GM18505 (cell line): Measurements from ENCODE around the gene GDPD3.
A peak's percentile ranks its signal among the peaks of the same experiment; 100 is the strongest.

Source experiments
- ATAC-seq: cut with Tn5 transposase; IDR thresholded peaks from one replicate; pipeline ENCODE4 v1.9.1; 2021; ENCODE audit not compliant: unreplicated experiment
- POLR2A ChIP-seq: IDR thresholded peaks from 4 replicates; pipeline ENCODE4 v1.6.1; 2011; ENCODE audit warnings: borderline replicate concordance; ENCODE audit not compliant: insufficient read depth, insufficient read length; ENCODE audit errors: extremely low read depth

GDPD3 gene

GRCh38 chr16:30070490-30070889 is 42.8 kb downstream of the GDPD3 start:
- TF ChIP-seq POLR2A: no peak
- no peak for ATAC-seq

- no peak for ATAC-seq
- TF ChIP-seq POLR2A: no peak
Measured at GRCh38 chr16:30069611-30070462, 43.5 kb downstream of the GDPD3 start.

- ATAC-seq: no peak
- no peak for TF ChIP-seq POLR2A
Measured at GRCh38 chr16:30068750-30069610, 44.4 kb downstream of the GDPD3 start.

- ATAC-seq: no peak
- TF ChIP-seq POLR2A: no peak
Measured at GRCh38 chr16:30068333-30068732, 45.0 kb downstream of the GDPD3 start.

- ATAC-seq: no peak
- no peak for TF ChIP-seq POLR2A
Measured at GRCh38 chr16:30067584-30067916, 45.8 kb downstream of the GDPD3 start.

- TF ChIP-seq POLR2A: no peak
- no peak for ATAC-seq
Measured at GRCh38 chr16:30066761-30067583, 46.4 kb downstream of the GDPD3 start.

- TF ChIP-seq POLR2A: no peak
- ATAC-seq: peak; percentile 0
Measured at GRCh38 chr16:30065943-30066760, 47.2 kb downstream of the GDPD3 start.

- peak; percentile 74 for ATAC-seq
- peak; percentile 94 for TF ChIP-seq POLR2A
Measured at GRCh38 chr16:30065102-30065942, 48.0 kb downstream of the GDPD3 start, which contains the start of gene ALDOA. ALDOA (plus strand) TSS chr16:30065760; CDS start chr16:30066898, 1,138 bp downstream.

- no peak for TF ChIP-seq POLR2A
- ATAC-seq: no peak
Measured at GRCh38 chr16:30064729-30065101, 48.6 kb downstream of the GDPD3 start.

GRCh38 chr16:30063893-30064728 is 49.2 kb downstream of the GDPD3 start:
- peak; percentile 73 for TF ChIP-seq POLR2A
- no peak for ATAC-seq
